Panc1 (cell line): ENCODE measurements around the gene CSMD2. TPM values are rescaled to one million over a fixed set of nuclear protein-coding genes. Genes with fewer than 3 reads are reported as not detected.

Experiments
- ATAC-seq: fragments of 200-7000 bp; cut with Tn5 transposase; 2 replicates; pipeline ENCODE4 v1.9.1; 2020; ENCODE audit warnings: mild to moderate bottlenecking, moderate library complexity
- BruUV-seq: library from RNA; stranded (reverse); fragments of 400-500 nt; replicated peaks from 2 replicates; lab custom pipeline; 2021; lab: Mats Ljungman, UMichigan
- CTCF ChIA-PET: fragments of 300-600 bp; sonication (Branson Sonifier 250); formaldehyde crosslinking; loops from one replicate; lab custom pipeline; 2022; ENCODE audit warnings: antibody characterized with exemption; lab: Charles Lee
- POLR2A ChIA-PET: fragments of 300-600 bp; sonication (Branson Sonifier 250); formaldehyde crosslinking; loops from one replicate; lab custom pipeline; 2022; ENCODE audit warnings: antibody characterized with exemption; lab: Charles Lee
- DNase-seq: peaks from one replicate; pipeline ENCODE4 v3.0.0-alpha.2; 2010; ENCODE audit warnings: low read depth, low spot score
- H3K27ac ChIP-seq: 2 replicates; pipeline ENCODE4 v1.5.1; 2011; ENCODE audit warnings: mild to moderate bottlenecking, low read length, inconsistent platforms
- H3K27me3 ChIP-seq: fragments of 200-500 bp; sonication (Bioruptor generic); 2 replicates; pipeline ENCODE4 v1.6.0; 2014; ENCODE audit warnings: low read length, inconsistent platforms; ENCODE audit not compliant: control insufficient read depth, insufficient read depth
- H3K36me3 ChIP-seq: fragments of 200-500 bp; sonication (Bioruptor generic); 2 replicates; pipeline ENCODE4 v1.5.1; 2014; ENCODE audit warnings: inconsistent platforms, mild to moderate bottlenecking, low read length, moderate library complexity; ENCODE audit not compliant: control insufficient read depth, insufficient read depth
- H3K4me1 ChIP-seq: 2 replicates; pipeline ENCODE4 v1.5.1; 2011; ENCODE audit warnings: inconsistent platforms, mild to moderate bottlenecking, low read length, moderate library complexity; ENCODE audit not compliant: control insufficient read depth, insufficient read depth
- H3K4me3 ChIP-seq, 2 experiments: 2 replicates each; pipeline ENCODE4 v1.5.1; 2011 to 2012; ENCODE audit warnings: low read depth in 2 of 2, low read length in 2 of 2, mild to moderate bottlenecking in 2 of 2, inconsistent platforms in 1 of 2, moderate library complexity in 1 of 2
- H3K9me3 ChIP-seq: fragments of 200-500 bp; sonication (Bioruptor generic); 2 replicates; pipeline ENCODE4 v1.5.1; 2014; ENCODE audit warnings: low read depth, mild to moderate bottlenecking, inconsistent platforms, low read length, moderate library complexity; ENCODE audit not compliant: control insufficient read depth, insufficient read depth
- POLR2AphosphoS5 ChIP-seq: IDR thresholded peaks from 2 replicates; pipeline ENCODE4 v1.6.1; 2012; ENCODE audit warnings: mild to moderate bottlenecking, low read depth, low read length, moderate library complexity
- SIN3A ChIP-seq: IDR thresholded peaks from 2 replicates; pipeline ENCODE4 v1.6.1; 2012; ENCODE audit warnings: low read depth, mild to moderate bottlenecking, low read length, moderate library complexity, borderline replicate concordance; ENCODE audit not compliant: insufficient read depth
- TCF7L2 ChIP-seq: IDR thresholded peaks from 2 replicates; pipeline ENCODE4 v1.6.1; 2011; ENCODE audit warnings: mild to moderate bottlenecking, low read depth, low read length, inconsistent platforms
- in situ Hi-C: cut with HindIII; loops from 2 replicates; pipeline ENCODE4 v1.10.0; 2016; ENCODE audit warnings: low sequenced_read_pairs, low pct_unique_long_range_greater_than_20kb
- intact Hi-C: fragments of 100-400 bp; cut with micrococcal nuclease; formaldehyde crosslinking; loops from one replicate; pipeline ENCODE4 v1.10.0; 2022; ENCODE audit not compliant: unreplicated experiment
- total RNA-seq: library from RNA; stranded (reverse); gene quantifications from one replicate; pipeline ENCODE4 v1.2.1, GENCODE V29; 2021; ENCODE audit not compliant: unreplicated experiment
- TF ChIP-seq, protein P1 (sequence below), 2 experiments: IDR thresholded peaks; 2 replicates each; pipeline ENCODE4 v1.6.1; 2011 to 2012; ENCODE audit warnings: low read depth in 2 of 2, control low read depth in 1 of 2, low read length in 1 of 2, mild to moderate bottlenecking in 1 of 2, moderate library complexity in 1 of 2; ENCODE audit not compliant: insufficient read depth in 1 of 2
- TF ChIP-seq, protein P2 (sequence below): fragments of 450-650 bp; IDR thresholded peaks from 2 replicates; pipeline ENCODE4 v1.5.1; 2017; ENCODE audit warnings: mild to moderate bottlenecking

The CSMD2 gene
- total RNA-seq, 1 experiment from 2014 or later = not detected

DNA sequence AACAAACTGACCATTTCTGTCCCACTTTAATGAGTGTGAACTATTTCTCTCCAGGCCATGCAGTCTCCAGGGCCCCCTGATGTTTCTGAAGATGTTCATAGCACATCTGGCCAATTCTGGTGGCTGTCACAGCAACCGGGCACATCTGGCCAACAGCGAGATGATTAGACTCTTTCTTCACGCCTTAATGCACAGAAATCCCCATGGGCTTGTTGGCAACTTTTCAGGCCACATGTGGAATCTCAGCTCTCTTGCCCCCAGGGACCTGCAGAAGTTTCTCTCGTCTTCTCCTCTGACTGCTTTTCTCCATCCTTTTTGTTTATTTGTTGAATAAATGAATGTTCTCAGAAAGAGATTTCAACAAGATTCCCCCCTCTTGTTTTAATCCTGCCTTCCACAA is 372.4 kb downstream of the CSMD2 start:
- Histone ChIP-seq H3K4me1 (no peaks in the 10 kb centered on the region), H3K9me3 (no peaks in the 10 kb centered on the region; the same call in 1 of the 2 replicates), H3K36me3 (no peaks in the 10 kb centered on the region), H3K27ac (no peak overlapping the region), H3K27me3 (no peaks in the 10 kb centered on the region; the same call in 1 of the 2 replicates), H3K4me3 (no peak overlapping the region)
- POLR2A ChIA-PET = no interaction called here
- in situ Hi-C loops = no loop called here
- TF ChIP-seq, protein P1, sequence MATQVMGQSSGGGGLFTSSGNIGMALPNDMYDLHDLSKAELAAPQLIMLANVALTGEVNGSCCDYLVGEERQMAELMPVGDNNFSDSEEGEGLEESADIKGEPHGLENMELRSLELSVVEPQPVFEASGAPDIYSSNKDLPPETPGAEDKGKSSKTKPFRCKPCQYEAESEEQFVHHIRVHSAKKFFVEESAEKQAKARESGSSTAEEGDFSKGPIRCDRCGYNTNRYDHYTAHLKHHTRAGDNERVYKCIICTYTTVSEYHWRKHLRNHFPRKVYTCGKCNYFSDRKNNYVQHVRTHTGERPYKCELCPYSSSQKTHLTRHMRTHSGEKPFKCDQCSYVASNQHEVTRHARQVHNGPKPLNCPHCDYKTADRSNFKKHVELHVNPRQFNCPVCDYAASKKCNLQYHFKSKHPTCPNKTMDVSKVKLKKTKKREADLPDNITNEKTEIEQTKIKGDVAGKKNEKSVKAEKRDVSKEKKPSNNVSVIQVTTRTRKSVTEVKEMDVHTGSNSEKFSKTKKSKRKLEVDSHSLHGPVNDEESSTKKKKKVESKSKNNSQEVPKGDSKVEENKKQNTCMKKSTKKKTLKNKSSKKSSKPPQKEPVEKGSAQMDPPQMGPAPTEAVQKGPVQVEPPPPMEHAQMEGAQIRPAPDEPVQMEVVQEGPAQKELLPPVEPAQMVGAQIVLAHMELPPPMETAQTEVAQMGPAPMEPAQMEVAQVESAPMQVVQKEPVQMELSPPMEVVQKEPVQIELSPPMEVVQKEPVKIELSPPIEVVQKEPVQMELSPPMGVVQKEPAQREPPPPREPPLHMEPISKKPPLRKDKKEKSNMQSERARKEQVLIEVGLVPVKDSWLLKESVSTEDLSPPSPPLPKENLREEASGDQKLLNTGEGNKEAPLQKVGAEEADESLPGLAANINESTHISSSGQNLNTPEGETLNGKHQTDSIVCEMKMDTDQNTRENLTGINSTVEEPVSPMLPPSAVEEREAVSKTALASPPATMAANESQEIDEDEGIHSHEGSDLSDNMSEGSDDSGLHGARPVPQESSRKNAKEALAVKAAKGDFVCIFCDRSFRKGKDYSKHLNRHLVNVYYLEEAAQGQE (IDR thresholded peaks at IDR 0.05; ENCODE audit: insufficient read depth in 1 of 2, low read depth in 2 of 2, low read length in 1 of 2) = no peak
- TF ChIP-seq TCF7L2 (no peak), POLR2AphosphoS5 (no peak), SIN3A (no peak)
- TF ChIP-seq, protein P2, sequence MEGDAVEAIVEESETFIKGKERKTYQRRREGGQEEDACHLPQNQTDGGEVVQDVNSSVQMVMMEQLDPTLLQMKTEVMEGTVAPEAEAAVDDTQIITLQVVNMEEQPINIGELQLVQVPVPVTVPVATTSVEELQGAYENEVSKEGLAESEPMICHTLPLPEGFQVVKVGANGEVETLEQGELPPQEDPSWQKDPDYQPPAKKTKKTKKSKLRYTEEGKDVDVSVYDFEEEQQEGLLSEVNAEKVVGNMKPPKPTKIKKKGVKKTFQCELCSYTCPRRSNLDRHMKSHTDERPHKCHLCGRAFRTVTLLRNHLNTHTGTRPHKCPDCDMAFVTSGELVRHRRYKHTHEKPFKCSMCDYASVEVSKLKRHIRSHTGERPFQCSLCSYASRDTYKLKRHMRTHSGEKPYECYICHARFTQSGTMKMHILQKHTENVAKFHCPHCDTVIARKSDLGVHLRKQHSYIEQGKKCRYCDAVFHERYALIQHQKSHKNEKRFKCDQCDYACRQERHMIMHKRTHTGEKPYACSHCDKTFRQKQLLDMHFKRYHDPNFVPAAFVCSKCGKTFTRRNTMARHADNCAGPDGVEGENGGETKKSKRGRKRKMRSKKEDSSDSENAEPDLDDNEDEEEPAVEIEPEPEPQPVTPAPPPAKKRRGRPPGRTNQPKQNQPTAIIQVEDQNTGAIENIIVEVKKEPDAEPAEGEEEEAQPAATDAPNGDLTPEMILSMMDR = no peak
- intact Hi-C loops = no loop called here
- BruUV-seq = no TSS peak
- DNase-seq (no peak), ATAC-seq (no peak)
- CTCF ChIA-PET = no interaction called here

DNA sequence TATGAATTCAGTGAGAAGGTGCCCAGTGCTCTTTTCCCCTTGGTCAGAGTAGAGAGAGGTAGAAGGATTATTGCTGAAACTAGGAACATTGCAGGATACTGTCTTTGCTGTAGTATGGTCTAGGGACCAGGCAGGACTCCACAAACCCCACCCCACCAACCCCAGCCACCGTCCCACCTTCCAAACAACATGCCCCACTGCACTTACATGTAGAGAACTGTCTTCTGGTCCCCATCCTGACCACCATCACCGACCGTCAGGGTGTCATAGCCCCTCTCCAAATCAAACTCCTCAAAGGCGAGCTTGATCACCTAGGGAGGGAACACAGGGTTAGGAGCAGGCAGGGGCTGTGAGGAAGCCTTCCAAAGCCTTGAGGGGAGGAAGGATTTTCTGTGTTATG is 372.8 kb downstream of the CSMD2 start:
- Histone ChIP-seq H3K9me3 (no peaks in the 10 kb centered on the region; the same call in 1 of the 2 replicates), H3K36me3 (no peaks in the 10 kb centered on the region), H3K27me3 (no peaks in the 10 kb centered on the region; the same call in 1 of the 2 replicates), H3K4me3 (no peak overlapping the region), H3K4me1 (no peaks in the 10 kb centered on the region), H3K27ac (no peak overlapping the region)
- intact Hi-C loops = no loop called here
- in situ Hi-C loops = no loop called here
- CTCF ChIA-PET = no interaction called here
- BruUV-seq = no TSS peak
- no peak for DNase-seq
- ATAC-seq = no peak
- TF ChIP-seq TCF7L2 (no peak), POLR2AphosphoS5 (no peak), SIN3A (no peak)
- TF ChIP-seq, protein P2 = no peak
- TF ChIP-seq, protein P1 (IDR thresholded peaks at IDR 0.05; ENCODE audit: insufficient read depth in 1 of 2, low read depth in 2 of 2, low read length in 1 of 2) = no peak
- POLR2A ChIA-PET = no interaction called here
